ENCODE data around the gene SMIM12.

SMIM12 gene

DNA sequence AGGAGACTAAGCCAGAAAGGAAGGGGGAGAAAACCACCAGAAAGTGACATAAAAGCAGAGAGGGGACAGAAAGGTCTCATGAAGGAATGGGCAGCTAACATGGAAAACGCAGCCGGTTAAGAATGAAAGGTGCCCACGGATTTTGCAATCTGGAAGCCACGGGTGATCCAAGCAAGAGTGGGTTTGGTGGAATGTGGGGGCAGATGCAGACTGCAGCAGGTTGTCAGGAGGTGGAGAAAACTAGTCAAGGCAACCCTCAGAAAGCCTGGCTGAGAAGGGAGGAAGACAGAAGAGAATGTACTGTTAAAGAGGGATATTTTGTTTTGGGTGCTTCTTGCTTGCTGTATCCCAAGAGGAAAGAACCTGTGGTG, 12.6 kb upstream of the SMIM12 start:
- Histone ChIP-seq H3K9ac (ENCODE audit: low read length in 2 of 2) (no peak overlapping the region), H3K36me3 (ENCODE audit: control insufficient read depth in 2 of 2, insufficient read depth in 2 of 2, low read length in 2 of 2) (no peaks in the 10 kb centered on the region), H3K9me3 (ENCODE audit: control insufficient read depth in 2 of 2, low read length in 2 of 2) (no peaks in the 10 kb centered on the region), H3K4me1 (ENCODE audit: control insufficient read depth, insufficient read depth, low read length) (peaks cover under 1% of the 10 kb centered on the region), H3K27me3 (ENCODE audit: control insufficient read depth in 1 of 2, insufficient read depth in 2 of 2, low read length in 2 of 2) (peaks cover 20 to 22% of the 10 kb centered on the region in 2 donors), H3K27ac (ENCODE audit: low read length) (no peak overlapping the region), H3K4me3 (ENCODE audit: low read length in 2 of 2) (no peak overlapping the region)

DNA sequence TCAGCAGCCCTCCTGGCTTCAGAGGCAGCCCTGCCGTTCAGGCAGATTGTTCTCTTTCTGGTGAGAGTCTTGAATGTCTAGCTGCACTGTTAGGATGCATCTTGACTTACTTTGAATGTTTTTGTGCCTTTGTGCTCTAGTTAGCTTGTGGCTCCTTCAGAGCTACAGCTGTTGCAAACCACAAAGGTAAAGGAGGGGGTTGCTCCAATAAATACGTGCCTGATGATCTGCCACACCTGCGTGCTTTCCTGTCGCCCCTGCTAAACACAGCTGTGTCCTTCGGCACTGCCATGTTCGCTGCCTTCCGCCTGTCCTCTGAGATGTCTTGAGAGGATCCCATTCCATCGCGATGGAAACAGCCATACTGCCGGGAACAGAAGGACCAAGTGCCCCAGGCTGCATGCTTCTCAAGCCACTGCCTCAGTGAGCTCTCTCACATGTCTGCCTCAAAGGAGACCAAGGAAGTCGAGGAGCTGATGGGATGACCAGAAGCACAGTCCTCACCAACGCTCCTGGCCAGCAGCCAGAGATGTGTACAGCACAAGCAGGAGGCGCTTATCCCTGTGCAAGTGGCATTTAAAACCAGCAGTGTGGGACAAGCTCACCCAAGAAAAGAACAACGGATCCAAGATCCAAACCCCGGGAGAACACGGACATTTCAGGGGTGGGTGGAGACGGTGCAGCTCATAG, 12.0 kb upstream of the SMIM12 start:
- Histone ChIP-seq H3K27ac (ENCODE audit: low read length) (no peak overlapping the region), H3K36me3 (ENCODE audit: control insufficient read depth in 2 of 2, insufficient read depth in 2 of 2, low read length in 2 of 2) (no peaks in the 10 kb centered on the region), H3K9ac (ENCODE audit: low read length in 2 of 2) (no peak overlapping the region)

DNA sequence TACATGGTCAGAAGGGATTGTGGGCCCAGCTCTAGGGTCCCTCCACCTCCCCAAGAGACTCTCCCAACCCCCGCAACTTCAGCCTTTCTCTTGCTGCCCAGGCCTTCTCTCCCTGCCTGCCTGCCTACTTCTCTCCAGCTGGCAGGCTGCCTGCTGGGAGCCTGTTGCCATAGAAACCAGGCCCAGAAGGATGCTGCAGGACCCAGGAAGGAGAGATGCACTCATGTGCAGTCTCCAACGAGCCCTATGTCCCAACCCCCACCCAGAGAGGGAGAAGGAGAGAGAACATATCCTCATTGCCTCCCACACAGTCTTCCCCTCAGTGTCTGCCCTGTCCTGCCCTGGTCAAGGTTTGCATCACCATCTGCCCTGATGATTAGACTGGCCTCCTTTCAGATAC, 10.8 kb upstream of the SMIM12 start:
- Histone ChIP-seq H3K9ac (ENCODE audit: low read length in 2 of 2) (no peak overlapping the region), H3K27ac (ENCODE audit: low read length) (no peak overlapping the region), H3K9me3 (ENCODE audit: control insufficient read depth in 2 of 2, low read length in 2 of 2) (no peaks in the 10 kb centered on the region), H3K4me1 (ENCODE audit: control insufficient read depth, insufficient read depth, low read length) (peaks cover 18% of the 10 kb centered on the region), H3K27me3 (ENCODE audit: control insufficient read depth in 1 of 2, insufficient read depth in 2 of 2, low read length in 2 of 2) (peaks cover 12% of the 10 kb centered on the region in 2 donors), H3K4me3 (ENCODE audit: low read length in 2 of 2) (no peak overlapping the region), H3K36me3 (ENCODE audit: control insufficient read depth in 2 of 2, insufficient read depth in 2 of 2, low read length in 2 of 2) (no peaks in the 10 kb centered on the region)

More for the DNA sequence above, 12.0 kb upstream of the SMIM12 start:
- H3K4me1 ChIP-seq (ENCODE audit: control insufficient read depth, insufficient read depth, low read length) = peaks cover 6% of the 10 kb centered on the region
- H3K4me3 ChIP-seq (ENCODE audit: low read length in 2 of 2) = no peak overlapping the region
- H3K9me3 ChIP-seq (ENCODE audit: control insufficient read depth in 2 of 2, low read length in 2 of 2) = no peaks in the 10 kb centered on the region
- H3K27me3 ChIP-seq (ENCODE audit: control insufficient read depth in 1 of 2, insufficient read depth in 2 of 2, low read length in 2 of 2) = peaks cover 18 to 20% of the 10 kb centered on the region in 2 donors

DNA sequence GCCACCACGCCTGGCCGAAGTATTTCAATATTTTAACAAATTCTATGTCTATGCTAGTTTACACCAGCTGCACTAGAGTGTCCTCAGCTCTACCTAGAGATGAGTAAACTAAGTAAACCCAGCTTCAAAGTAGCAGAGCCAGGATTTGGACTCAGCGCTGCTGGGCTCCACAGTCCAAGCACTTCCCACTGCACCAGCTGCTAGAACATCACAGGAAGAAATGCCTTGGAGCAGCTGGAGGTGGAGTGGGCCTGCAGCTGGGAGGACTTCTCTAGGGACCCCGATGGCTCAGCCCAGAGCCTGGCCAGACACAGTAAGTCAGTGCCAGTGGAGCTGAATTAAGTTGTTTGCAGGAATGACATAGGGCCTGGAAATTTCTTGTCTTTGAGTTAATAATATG, 10.2 kb upstream of the SMIM12 start:
- peaks cover 12% of the 10 kb centered on the region in 2 donors for H3K27me3 ChIP-seq (ENCODE audit: control insufficient read depth in 1 of 2, insufficient read depth in 2 of 2, low read length in 2 of 2)
- H3K9ac ChIP-seq (ENCODE audit: low read length in 2 of 2) = no peak overlapping the region
- H3K4me1 ChIP-seq (ENCODE audit: control insufficient read depth, insufficient read depth, low read length) = peaks cover 19% of the 10 kb centered on the region
- no peaks in the 10 kb centered on the region for H3K36me3 ChIP-seq (ENCODE audit: control insufficient read depth in 2 of 2, insufficient read depth in 2 of 2, low read length in 2 of 2)
- no peaks in the 10 kb centered on the region for H3K9me3 ChIP-seq (ENCODE audit: control insufficient read depth in 2 of 2, low read length in 2 of 2)
- H3K27ac ChIP-seq (ENCODE audit: low read length) = no peak overlapping the region
- no peak overlapping the region for H3K4me3 ChIP-seq (ENCODE audit: low read length in 2 of 2)

DNA sequence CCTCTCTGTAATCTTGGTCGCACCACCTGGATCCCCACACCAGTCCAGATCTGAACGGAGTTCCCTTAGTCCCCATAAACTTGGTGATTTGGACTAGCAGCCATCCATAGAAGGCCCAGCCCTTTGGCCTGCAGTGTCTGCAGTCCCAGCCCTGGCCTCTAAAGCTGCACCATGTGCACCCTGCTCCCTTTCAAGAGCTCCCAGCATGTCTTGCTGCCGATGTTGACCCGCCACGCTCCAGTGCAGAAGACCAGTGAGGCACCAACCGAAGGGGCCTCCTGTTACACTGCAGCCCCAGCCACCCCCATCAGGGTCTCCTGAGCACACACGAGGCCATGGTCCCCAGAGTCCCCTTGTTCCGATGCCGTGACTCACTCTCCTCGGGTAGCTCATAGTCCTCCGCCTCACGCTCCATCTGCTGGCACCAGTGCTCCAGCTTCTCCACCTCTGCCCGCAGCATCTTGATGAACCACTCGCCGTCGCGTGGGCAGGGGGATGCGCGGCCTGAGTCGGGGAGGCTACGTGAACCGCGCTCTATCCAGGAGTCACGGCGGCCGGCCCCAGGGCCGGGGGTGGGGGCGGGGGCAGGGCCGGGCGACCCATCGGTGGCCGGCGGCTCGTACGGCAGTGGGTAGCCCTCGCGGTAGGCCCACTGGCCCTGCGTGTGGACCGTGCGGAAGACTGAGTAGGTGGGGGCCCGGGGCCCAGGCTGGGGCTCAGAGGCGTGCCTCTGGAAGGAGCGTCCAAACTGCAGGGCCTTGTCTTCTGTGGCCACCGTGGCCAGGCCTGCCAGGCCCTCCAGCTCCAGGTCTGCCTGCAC, 8.9 kb upstream of the SMIM12 start:
- Histone ChIP-seq H3K4me3 (ENCODE audit: low read length in 2 of 2) (no peak overlapping the region), H3K27me3 (ENCODE audit: control insufficient read depth in 1 of 2, insufficient read depth in 2 of 2, low read length in 2 of 2) (peaks cover 7 to 8% of the 10 kb centered on the region in 2 donors), H3K9ac (ENCODE audit: low read length in 2 of 2) (no peak overlapping the region), H3K36me3 (ENCODE audit: control insufficient read depth in 2 of 2, insufficient read depth in 2 of 2, low read length in 2 of 2) (no peaks in the 10 kb centered on the region), H3K4me1 (ENCODE audit: control insufficient read depth, insufficient read depth, low read length) (peaks cover 19% of the 10 kb centered on the region), H3K27ac (ENCODE audit: low read length) (no peak overlapping the region), H3K9me3 (ENCODE audit: control insufficient read depth in 2 of 2, low read length in 2 of 2) (no peaks in the 10 kb centered on the region)

DNA sequence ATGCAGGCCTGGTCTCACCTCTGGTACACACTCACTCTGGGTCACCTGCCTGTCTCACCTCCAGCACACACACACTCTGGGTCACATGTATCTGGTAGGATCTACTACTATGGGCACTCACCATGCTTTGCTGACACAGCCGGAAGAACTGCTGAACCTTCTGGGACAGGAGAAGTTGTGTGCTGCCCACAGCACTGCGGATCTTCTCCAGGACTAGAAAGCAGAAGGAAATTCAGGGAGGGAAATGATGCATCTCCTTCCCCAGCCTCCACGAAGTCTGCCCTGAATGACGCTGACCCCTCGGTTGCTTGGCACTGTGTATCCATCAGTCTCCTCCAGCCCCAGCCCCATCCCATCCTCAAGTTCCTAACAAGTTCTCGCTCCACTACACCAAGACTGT, 7.9 kb upstream of the SMIM12 start:
- Histone ChIP-seq H3K9me3 (ENCODE audit: control insufficient read depth in 2 of 2, low read length in 2 of 2) (no peaks in the 10 kb centered on the region), H3K4me1 (ENCODE audit: control insufficient read depth, insufficient read depth, low read length) (peaks cover 19% of the 10 kb centered on the region), H3K27ac (ENCODE audit: low read length) (no peak overlapping the region), H3K9ac (ENCODE audit: low read length in 2 of 2) (no peak overlapping the region), H3K36me3 (ENCODE audit: control insufficient read depth in 2 of 2, insufficient read depth in 2 of 2, low read length in 2 of 2) (no peaks in the 10 kb centered on the region), H3K27me3 (ENCODE audit: control insufficient read depth in 1 of 2, insufficient read depth in 2 of 2, low read length in 2 of 2) (peaks cover 0 to 2% of the 10 kb centered on the region in 2 donors), H3K4me3 (ENCODE audit: low read length in 2 of 2) (no peak overlapping the region)

DNA sequence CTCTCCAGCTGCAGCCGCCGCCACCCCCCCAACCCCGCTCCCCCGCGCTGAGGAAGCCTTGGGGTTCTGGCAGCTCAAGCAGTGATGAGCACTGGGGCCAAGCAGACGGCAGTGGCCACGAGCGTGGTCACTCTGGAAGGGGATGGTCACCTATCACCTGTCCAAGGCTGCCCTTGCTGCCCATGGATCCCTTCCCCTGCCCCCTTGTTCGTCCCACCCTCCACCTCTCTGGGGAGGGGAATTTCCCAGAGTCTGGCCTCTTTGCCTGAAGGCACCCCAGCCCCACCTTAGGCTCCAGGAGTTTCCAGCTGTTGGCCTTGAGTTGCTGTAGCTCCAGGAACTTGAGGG, 7.2 kb upstream of the SMIM12 start:
- Histone ChIP-seq H3K4me1 (ENCODE audit: control insufficient read depth, insufficient read depth, low read length) (peaks cover 19% of the 10 kb centered on the region), H3K36me3 (ENCODE audit: control insufficient read depth in 2 of 2, insufficient read depth in 2 of 2, low read length in 2 of 2) (no peaks in the 10 kb centered on the region), H3K27me3 (ENCODE audit: control insufficient read depth in 1 of 2, insufficient read depth in 2 of 2, low read length in 2 of 2) (peaks cover 0 to 2% of the 10 kb centered on the region in 2 donors), H3K27ac (ENCODE audit: low read length) (no peak overlapping the region), H3K4me3 (ENCODE audit: low read length in 2 of 2) (peak overlapping the region; percentile 64 to 81), H3K9me3 (ENCODE audit: control insufficient read depth in 2 of 2, low read length in 2 of 2) (no peaks in the 10 kb centered on the region), H3K9ac (ENCODE audit: low read length in 2 of 2) (peak overlapping the region; percentile 70 to 84)

DNA sequence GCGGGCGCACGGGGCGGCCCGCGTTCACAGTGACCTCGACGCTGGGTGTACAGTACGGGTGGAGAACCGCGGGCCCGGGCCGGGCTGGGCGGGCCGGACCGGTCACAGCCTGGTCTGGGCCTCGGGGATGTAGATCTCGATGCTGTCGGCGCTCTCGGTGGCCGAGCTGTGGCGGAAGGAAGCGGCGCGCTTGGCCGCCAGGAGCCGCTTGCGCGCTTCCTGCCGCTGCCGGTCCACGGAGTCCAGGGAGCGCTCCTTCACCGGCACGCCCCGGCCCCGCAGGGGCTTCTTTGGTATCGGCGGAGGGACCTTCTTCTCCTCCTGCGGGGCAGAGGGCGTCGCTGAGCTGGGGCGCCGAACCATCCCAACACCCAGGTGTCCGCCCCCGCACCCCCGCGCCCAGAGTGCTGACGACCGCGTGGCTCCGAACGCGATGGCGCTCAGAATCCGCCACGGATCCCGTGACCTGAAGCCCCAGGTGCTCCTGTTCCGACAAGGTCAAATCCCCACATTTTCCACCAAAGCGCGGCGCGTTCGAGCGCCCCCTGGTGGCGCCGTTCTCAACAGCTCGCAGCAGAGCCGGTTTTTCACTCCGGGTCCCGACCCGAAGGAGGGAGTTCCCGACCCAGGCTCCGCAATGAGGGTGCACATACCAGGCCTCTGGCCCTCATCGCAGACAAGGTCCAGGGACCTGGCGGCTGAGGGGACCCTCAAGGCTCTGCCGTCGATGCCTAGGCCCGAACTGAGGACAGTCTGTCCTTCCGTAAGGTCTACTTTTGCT, 6.6 kb upstream of the SMIM12 start:
- Histone ChIP-seq H3K27ac (ENCODE audit: low read length) (peak overlapping the region; percentile 53), H3K36me3 (ENCODE audit: control insufficient read depth in 2 of 2, insufficient read depth in 2 of 2, low read length in 2 of 2) (no peaks in the 10 kb centered on the region), H3K9ac (ENCODE audit: low read length in 2 of 2) (peak overlapping the region; percentile 70 to 84)

DNA sequence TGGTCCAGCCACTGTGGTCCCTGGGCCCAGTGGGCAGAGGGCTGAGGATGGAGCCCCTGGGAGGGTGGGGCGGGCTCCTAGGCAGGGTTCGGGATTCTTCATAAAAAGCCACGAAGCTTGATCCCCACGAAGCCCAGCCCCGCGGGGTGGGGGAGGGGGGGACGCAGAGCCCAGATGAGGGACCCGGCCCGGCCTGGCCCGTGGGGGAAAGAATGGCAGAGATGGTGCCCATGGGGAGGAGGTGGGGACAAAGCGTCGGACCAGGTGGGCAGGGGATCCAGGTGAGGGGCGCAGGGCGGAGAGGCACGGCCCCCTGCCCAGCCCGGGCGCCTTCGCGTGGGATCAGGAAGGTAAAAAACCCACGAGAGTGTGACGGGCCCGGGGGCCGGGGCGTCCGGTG, 6.0 kb upstream of the SMIM12 start:
- H3K9me3 ChIP-seq (ENCODE audit: control insufficient read depth in 2 of 2, low read length in 2 of 2) = no peaks in the 10 kb centered on the region
- H3K9ac ChIP-seq (ENCODE audit: low read length in 2 of 2) = peak overlapping the region; percentile 70 to 84
- peak overlapping the region; percentile 64 to 81 for H3K4me3 ChIP-seq (ENCODE audit: low read length in 2 of 2)
- peaks cover 19% of the 10 kb centered on the region for H3K4me1 ChIP-seq (ENCODE audit: control insufficient read depth, insufficient read depth, low read length)
- H3K27me3 ChIP-seq (ENCODE audit: control insufficient read depth in 1 of 2, insufficient read depth in 2 of 2, low read length in 2 of 2) = no peaks in the 10 kb centered on the region
- no peaks in the 10 kb centered on the region for H3K36me3 ChIP-seq (ENCODE audit: control insufficient read depth in 2 of 2, insufficient read depth in 2 of 2, low read length in 2 of 2)
- H3K27ac ChIP-seq (ENCODE audit: low read length) = peak overlapping the region; percentile 53

More for the DNA sequence above, 6.6 kb upstream of the SMIM12 start:
- Histone ChIP-seq H3K4me3 (ENCODE audit: low read length in 2 of 2) (peak overlapping the region; percentile 64 to 81), H3K9me3 (ENCODE audit: control insufficient read depth in 2 of 2, low read length in 2 of 2) (no peaks in the 10 kb centered on the region), H3K27me3 (ENCODE audit: control insufficient read depth in 1 of 2, insufficient read depth in 2 of 2, low read length in 2 of 2) (no peaks in the 10 kb centered on the region), H3K4me1 (ENCODE audit: control insufficient read depth, insufficient read depth, low read length) (peaks cover 19% of the 10 kb centered on the region)

DNA sequence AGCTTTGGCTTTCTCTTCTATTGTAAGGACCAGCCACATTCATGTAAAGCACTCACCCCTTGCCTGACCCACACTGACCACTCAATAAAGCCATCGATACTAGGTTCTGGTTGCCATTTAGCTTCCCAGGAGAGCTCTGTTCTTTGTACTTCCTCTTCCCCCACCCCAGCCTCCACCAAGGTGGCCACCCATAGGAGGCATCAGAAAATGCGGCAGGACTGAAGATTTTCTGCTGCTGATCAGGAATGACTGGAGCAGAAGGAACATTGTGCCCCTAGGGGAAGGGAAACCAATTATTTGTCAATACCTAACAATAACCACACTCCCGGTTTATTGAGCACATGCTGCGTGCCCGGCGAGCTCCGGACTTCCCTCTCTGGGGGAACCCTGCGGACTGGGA, 5.2 kb upstream of the SMIM12 start:
- no peak overlapping the region for H3K9ac ChIP-seq (ENCODE audit: low read length in 2 of 2)
- H3K36me3 ChIP-seq (ENCODE audit: control insufficient read depth in 2 of 2, insufficient read depth in 2 of 2, low read length in 2 of 2) = no peaks in the 10 kb centered on the region
- H3K9me3 ChIP-seq (ENCODE audit: control insufficient read depth in 2 of 2, low read length in 2 of 2) = no peaks in the 10 kb centered on the region
- no peaks in the 10 kb centered on the region for H3K27me3 ChIP-seq (ENCODE audit: control insufficient read depth in 1 of 2, insufficient read depth in 2 of 2, low read length in 2 of 2)
- H3K4me3 ChIP-seq (ENCODE audit: low read length in 2 of 2) = no peak overlapping the region
- H3K4me1 ChIP-seq (ENCODE audit: control insufficient read depth, insufficient read depth, low read length) = peaks cover 19% of the 10 kb centered on the region
- H3K27ac ChIP-seq (ENCODE audit: low read length) = no peak overlapping the region

Measured in stomach smooth muscle (tissue), 2 donors.